HG03442 (cell line): ENCODE measurements around the gene CHST6.
A peak's percentile ranks its signal among the peaks of the same experiment; 100 is the strongest.
"Not testable (repeated sequence)": the region's sequence is repeated elsewhere in the genome, so short reads cannot be mapped to it uniquely, and the experiment has no call there.

Experiments
- ATAC-seq: cut with Tn5 transposase; IDR thresholded peaks from one replicate; pipeline ENCODE4 v1.9.1; 2021; ENCODE audit warnings: mild to moderate bottlenecking, moderate library complexity; ENCODE audit not compliant: unreplicated experiment

The CHST6 gene

DNA sequence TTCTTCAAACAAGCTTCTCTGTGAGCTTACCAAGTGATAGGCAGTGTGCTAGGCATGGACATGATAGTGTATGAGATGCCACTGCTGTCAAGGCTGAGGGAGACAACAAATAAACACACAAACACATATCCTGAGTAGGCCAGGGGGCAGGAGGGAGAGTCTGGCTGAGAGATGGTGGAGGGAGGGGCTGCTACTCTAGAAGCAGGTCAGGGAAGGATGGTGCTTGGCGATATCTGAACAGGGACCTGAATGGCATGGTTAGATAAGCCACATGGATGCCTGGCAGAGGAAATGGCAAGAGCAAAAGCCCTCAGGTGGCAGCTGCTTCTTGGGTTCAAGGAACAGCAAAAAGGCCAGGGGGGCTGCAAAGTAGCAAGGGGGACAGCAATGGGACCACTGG is 8.6 kb upstream of the CHST6 start:
- no peak for ATAC-seq

GRCh38 chr16:75502916-75503605 is 7.8 kb upstream of the CHST6 start:
- no peak for ATAC-seq

DNA sequence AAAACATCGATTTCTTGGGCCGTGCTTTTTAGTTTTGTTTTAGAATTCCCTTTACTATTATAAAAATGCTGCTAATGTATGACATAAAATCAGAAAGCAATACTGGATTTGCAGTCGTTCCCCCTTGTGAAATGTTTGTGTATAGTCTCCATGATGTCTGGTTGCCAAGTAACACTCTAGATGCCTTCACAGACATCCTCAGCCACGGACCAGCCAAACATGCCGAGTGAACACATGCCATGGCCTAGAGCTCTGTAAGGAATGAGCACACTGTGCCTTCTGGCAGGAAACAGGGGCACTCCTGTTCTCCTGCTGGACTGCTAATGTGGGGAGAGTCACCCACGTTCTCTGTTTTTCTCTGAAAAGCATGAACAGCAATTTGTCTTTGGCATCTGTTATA is 6.6 kb upstream of the CHST6 start:
- not testable (repeated sequence) for ATAC-seq

GRCh38 chr16:75501359-75501758 is 6.1 kb upstream of the CHST6 start:
- ATAC-seq, result no peak

DNA sequence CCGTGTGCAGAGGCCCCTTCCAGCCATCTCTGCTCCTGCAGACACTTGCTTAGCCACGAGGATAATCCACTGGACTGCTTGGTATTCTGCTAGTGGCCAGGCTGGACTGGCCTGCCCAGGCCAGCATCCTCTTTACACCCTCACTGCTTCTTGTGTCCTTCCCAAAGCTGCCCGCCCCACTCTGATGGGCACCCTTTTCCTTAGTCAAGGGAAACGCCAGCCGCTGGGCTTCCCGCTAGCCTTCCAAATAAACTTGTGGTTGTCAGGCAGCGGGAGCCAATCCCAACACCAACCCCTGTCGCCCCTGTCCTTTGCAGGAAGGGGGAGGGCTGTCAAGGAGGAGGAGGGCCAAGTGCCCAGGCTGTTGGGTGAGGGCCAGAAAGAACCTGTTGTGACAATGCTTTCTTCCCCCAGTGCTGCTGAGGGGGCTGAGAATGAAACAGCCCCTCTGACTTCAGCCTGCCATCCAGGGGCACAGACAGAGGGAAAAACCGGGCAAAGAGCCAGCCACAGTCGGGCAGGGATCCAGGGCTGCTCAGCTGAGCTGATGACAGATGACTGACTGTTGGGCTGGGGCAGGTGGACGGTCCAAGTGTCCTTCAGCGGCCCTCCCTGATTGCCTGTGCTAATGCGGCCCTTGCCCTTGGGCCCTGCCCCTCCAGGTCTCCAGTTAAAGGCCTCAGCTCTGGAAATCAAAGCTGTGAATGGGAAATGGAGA is 3.5 kb upstream of the CHST6 start:
- ATAC-seq, result not testable (repeated sequence)

DNA sequence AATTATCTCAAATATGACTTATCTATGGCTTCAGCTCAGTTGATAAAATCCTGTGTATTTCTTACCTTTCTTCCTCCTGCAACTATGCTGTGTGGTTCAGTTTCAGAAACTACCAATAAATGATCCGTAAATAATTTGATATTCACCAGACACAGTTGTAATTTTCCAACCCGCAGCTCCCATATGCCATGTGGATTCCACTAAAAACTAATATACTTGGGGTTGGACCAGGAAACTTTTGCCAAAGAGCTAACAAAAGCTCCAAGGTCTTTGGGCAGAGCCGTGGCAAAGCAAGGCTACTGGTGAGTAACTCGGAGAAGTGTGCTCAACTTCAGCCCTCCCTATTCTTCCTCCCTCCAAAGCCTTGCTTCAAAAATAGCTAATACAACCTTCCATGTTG is 2.3 kb upstream of the CHST6 start:
- ATAC-seq, result no peak

DNA sequence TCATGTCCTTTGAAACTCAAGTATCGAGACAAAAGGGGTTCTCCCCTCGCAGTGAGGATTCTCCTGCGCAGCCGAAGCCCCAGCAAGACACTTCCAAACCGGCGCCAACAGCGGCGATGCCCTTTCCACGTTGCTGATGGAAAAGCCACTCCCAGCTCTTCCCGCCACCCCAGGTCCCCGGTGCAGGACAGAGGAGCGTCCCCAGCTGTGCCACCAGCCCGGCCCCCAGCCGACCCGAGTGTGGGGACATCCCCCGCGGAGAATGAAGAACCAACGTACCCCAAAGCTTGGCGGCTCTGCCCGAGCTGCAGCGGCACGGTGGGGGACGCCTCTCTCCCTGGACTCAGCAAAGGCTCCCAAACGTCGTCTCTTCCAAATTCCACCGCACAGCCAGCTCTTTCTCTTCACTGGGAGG is 573 bp downstream of the CHST6 start:
- ATAC-seq, result no peak

DNA sequence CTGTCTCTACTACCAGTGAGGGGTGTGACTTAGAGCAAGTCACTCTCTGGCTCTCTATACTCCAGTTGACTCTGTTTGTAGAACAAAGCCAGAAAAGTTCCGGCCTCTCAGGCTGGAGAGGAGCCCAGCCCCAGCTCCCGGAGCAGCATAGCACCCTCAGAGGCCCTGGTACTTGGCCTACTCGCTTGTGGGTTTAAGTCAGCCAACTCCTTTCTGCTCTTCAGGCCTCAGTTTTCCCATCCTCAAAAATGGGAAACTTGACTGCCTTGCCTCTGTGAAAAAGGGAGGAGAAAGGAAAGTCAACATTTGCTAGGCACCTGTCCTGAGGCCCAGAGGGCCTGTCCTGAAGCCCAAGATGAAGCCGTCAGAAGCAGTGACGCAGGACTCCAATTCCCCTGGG is 1.1 kb downstream of the CHST6 start:
- no peak for ATAC-seq

DNA sequence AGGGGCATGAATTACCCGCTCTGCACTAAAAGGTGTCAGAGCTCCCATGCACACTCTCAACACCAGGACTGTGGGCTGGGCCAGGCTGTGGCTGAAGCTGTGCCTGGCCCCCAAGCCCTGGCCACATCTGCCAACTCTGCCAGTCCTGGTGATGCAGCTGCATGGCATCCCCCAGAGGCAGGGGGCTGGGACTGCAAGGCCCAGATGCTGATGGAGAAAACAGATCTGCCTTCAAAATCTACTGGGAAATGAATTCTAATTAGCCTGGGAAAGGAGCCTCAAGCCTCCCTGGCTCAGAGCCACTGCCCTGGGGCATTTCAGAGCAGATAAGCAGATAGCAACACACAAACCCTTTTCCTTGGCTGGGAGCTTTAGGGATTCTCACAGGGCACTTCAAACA is 3.4 kb downstream of the CHST6 start:
- ATAC-seq, result no peak

DNA sequence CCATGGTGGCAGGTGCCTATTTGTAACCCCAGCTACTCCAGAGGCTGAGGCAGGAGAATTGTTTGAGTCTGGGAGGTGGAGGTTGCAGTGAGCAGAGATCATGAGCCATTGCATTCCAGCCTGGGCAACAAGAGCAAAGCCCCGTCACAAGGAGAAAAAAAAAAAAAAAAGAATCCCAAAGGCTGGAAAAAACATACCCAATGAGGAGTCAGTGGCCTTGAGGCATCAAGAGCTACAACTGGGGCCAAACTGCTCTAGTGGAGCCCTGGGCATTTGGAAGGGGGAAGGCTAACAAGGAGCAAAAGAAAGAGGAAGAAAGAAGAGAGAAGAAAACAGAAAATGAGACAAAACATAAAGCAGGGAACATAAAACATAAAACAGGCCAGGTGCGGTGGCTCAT is 6.9 kb downstream of the CHST6 start:
- no peak for ATAC-seq

- ATAC-seq, result peak; percentile 60
Observed at GRCh38 chr16:75486676-75487313, 8.4 kb downstream of the CHST6 start.

DNA sequence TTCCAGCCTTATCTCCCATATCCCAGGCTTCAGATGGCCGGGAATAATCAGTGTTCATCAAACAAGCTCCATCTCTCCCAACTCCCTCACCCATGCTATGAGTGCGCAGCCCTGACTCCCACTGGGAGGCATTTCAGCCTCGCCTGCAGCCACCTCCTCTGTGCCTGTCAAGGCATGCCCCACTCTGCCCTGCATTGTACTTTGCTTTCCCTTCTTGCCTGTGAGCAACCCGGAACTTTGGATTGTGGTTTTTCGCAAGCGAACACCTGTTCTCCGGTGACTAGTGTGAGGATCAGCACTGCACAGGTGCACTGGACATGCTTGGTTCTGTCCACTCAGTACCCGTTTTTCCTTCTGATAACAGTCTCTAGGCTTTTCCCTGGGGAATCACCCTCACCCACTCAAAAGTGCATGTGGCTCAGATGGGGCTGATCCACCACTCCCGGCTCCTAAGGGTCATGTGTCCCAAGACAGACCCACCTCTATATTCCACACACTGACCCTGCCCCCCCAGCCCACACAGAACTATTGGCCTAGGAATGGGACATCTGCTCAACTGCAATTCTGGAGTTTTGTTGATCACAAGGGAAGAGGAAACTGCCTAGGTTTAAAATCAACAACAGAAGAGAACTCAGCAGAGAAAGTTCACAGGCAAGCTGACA is 9.1 kb downstream of the CHST6 start:
- no peak for ATAC-seq

- ATAC-seq, result no peak
Observed at GRCh38 chr16:75485230-75486013, 9.8 kb downstream of the CHST6 start.

DNA sequence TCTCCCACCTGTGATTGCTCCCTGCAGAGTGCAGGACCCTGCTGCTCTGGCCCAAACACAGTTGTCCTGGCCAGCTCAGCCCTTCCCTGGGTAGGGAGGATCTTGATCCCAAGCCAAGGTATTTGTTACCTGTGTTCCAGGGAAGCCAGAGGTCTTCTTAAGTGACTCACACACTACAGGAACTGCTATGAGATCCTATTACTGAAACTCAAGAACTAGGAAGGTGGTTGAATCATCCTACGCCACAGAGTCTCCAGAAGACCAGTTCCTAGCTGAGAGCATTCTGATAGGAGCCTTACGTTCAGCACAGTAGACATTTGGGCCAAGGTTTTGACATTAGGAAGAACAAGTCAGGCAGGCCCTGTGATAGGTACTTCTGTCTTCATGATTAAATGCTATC is 12.0 kb downstream of the CHST6 start:
- ATAC-seq, result no peak

GRCh38 chr16:75482434-75483205 is 12.6 kb downstream of the CHST6 start:
- no peak for ATAC-seq

DNA sequence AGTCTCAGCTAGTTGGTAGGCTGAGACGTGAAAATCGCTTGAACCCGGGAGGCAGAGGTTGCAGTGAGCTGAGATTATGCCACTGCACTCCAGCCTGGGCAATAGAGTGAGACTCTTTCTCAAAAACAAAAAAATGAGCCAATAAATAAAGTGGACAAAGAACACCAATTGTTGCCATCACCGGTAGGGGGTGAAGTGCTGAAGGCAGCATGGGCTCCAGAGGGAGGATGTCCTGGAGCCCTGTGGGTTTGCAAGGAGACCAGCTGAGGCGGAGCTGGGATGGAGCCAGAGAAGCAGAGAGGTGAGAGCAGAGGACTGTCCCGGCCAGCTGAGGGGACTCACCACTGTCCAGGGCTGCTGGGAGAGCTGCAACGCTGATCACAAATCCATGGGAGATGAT is 13.8 kb downstream of the CHST6 start:
- ATAC-seq, result no peak

- no peak for ATAC-seq
Observed at GRCh38 chr16:75479421-75479990, 15.7 kb downstream of the CHST6 start.

- no peak for ATAC-seq
Observed at GRCh38 chr16:75478480-75479345, 16.5 kb downstream of the CHST6 start.
